H9 (cell line): ENCODE data around the gene OTP. TPM values are rescaled to one million over a fixed set of nuclear protein-coding genes. Genes with fewer than 3 reads are reported as not detected.

ENCODE experiments used
- DNase-seq: peaks from one replicate; pipeline ENCODE4 v3.0.0-alpha.2; 2017
- H2AFZ ChIP-seq: one replicate; pipeline ENCODE4 v1.6.1; 2013; ENCODE audit warnings: mild to moderate bottlenecking, low read length, control low read depth, moderate library complexity
- H2AK5ac ChIP-seq: 2 replicates; pipeline ENCODE4 v1.6.1; 2013; ENCODE audit warnings: low read length, control low read depth, mixed read lengths; ENCODE audit not compliant: insufficient read length
- H2BK120ac ChIP-seq: one replicate; pipeline ENCODE4 v1.6.1; 2013; ENCODE audit warnings: low read depth, mild to moderate bottlenecking, low read length, control low read depth, inconsistent platforms; ENCODE audit not compliant: poor library complexity, severe bottlenecking
- H2BK12ac ChIP-seq: 2 replicates; pipeline ENCODE4 v1.6.1; 2013; ENCODE audit warnings: low read length, control low read depth, mixed read lengths, low read depth; ENCODE audit not compliant: insufficient read length
- H2BK15ac ChIP-seq: 2 replicates; pipeline ENCODE4 v1.6.1; 2013; ENCODE audit warnings: low read depth, low read length, control low read depth
- H2BK20ac ChIP-seq: one replicate; pipeline ENCODE4 v1.6.1; 2013; ENCODE audit warnings: low read depth, mild to moderate bottlenecking, low read length, control low read depth, inconsistent platforms; ENCODE audit not compliant: poor library complexity, severe bottlenecking
- H2BK5ac ChIP-seq: 2 replicates; pipeline ENCODE4 v1.6.1; 2013; ENCODE audit warnings: low read length, control low read depth, mixed read lengths; ENCODE audit not compliant: insufficient read length
- H3K14ac ChIP-seq: 2 replicates; pipeline ENCODE4 v1.6.1; 2013; ENCODE audit warnings: low read length, control low read depth; ENCODE audit not compliant: insufficient read depth
- H3K18ac ChIP-seq: 2 replicates; pipeline ENCODE4 v1.6.1; 2013; ENCODE audit warnings: low read depth, mild to moderate bottlenecking, mixed read lengths, low read length, control low read depth; ENCODE audit not compliant: insufficient read length
- H3K23ac ChIP-seq: 2 replicates; pipeline ENCODE4 v1.6.1; 2013; ENCODE audit warnings: low read length, control low read depth, mixed read lengths, low read depth; ENCODE audit not compliant: insufficient read length
- H3K23me2 ChIP-seq: 2 replicates; pipeline ENCODE4 v1.6.1; 2013; ENCODE audit warnings: low read depth, mild to moderate bottlenecking, mixed read lengths, low read length, control low read depth; ENCODE audit not compliant: insufficient read length, poor library complexity, severe bottlenecking
- H3K27ac ChIP-seq: 2 replicates; pipeline ENCODE4 v1.5.1; 2013; ENCODE audit warnings: low read length, control low read depth, mixed read lengths, low read depth; ENCODE audit not compliant: insufficient read length
- H3K27me3 ChIP-seq: 2 replicates; pipeline ENCODE4 v1.6.1; 2013; ENCODE audit warnings: low read length, control low read depth, inconsistent platforms; ENCODE audit not compliant: insufficient read depth
- H3K4ac ChIP-seq: 2 replicates; pipeline ENCODE4 v1.6.1; 2013; ENCODE audit warnings: low read depth, mild to moderate bottlenecking, control low read depth, inconsistent platforms, low read length, moderate library complexity
- H3K4me1 ChIP-seq: 2 replicates; pipeline ENCODE4 v1.6.1; 2013; ENCODE audit warnings: low read length, control low read depth, inconsistent platforms; ENCODE audit not compliant: insufficient read depth
- H3K4me2 ChIP-seq: 2 replicates; pipeline ENCODE4 v1.6.1; 2013; ENCODE audit warnings: low read length, control low read depth, mixed read lengths; ENCODE audit not compliant: insufficient read length, insufficient read depth
- H3K56ac ChIP-seq: 2 replicates; pipeline ENCODE4 v1.6.1; 2013; ENCODE audit warnings: low read depth, mild to moderate bottlenecking, mixed read lengths, low read length, control low read depth; ENCODE audit not compliant: insufficient read length
- H3K79me1 ChIP-seq: 2 replicates; pipeline ENCODE4 v1.6.1; 2013; ENCODE audit warnings: low read depth, mild to moderate bottlenecking, moderate library complexity, low read length, control low read depth, inconsistent platforms; ENCODE audit not compliant: insufficient read depth, poor library complexity, severe bottlenecking
- H3K79me2 ChIP-seq: 2 replicates; pipeline ENCODE4 v1.6.1; 2013; ENCODE audit warnings: low read length, control low read depth, inconsistent platforms; ENCODE audit not compliant: insufficient read depth
- H3K9ac ChIP-seq: 2 replicates; pipeline ENCODE4 v1.6.1; 2013; ENCODE audit warnings: low read length, control low read depth, mixed read lengths; ENCODE audit not compliant: insufficient read length; ENCODE audit errors: extremely low read depth
- H3K9me3 ChIP-seq: one replicate; pipeline ENCODE4 v1.6.1; 2013; ENCODE audit warnings: low read depth, low read length, inconsistent platforms; ENCODE audit not compliant: control insufficient read depth
- H3T11ph ChIP-seq: one replicate; pipeline ENCODE4 v1.6.1; 2013; ENCODE audit warnings: mild to moderate bottlenecking, low read length, control low read depth, inconsistent platforms
- H4K20me1 ChIP-seq: one replicate; pipeline ENCODE4 v1.6.1; 2013; ENCODE audit not compliant: control insufficient read depth, insufficient read length, insufficient read depth
- H4K5ac ChIP-seq: 2 replicates; pipeline ENCODE4 v1.6.1; 2013; ENCODE audit warnings: low read depth, mild to moderate bottlenecking, mixed read lengths, low read length, control low read depth; ENCODE audit not compliant: insufficient read length
- H4K8ac ChIP-seq: replicated peaks from 2 replicates; pipeline ENCODE4 v1.6.1; 2013; ENCODE audit warnings: low read length, control low read depth, mixed read lengths, low read depth; ENCODE audit not compliant: insufficient read length
- H4K91ac ChIP-seq: 2 replicates; pipeline ENCODE4 v1.6.1; 2013; ENCODE audit warnings: low read depth, mild to moderate bottlenecking, moderate library complexity, mixed read lengths, low read length, control low read depth; ENCODE audit not compliant: insufficient read length
- H3K27ac Mint-ChIP-seq, 3 experiments: 2 replicates in 2 of 3; 3 replicates in 1 of 3; pipeline ENCODE4 v1.8.0; 2020 to 2021; ENCODE audit warnings: mixed read lengths in 3 of 3, mild to moderate bottlenecking in 1 of 3, moderate library complexity in 1 of 3
- H3K27me3 Mint-ChIP-seq: 2 replicates; pipeline ENCODE4 v1.8.0; 2021; ENCODE audit warnings: low read depth, mild to moderate bottlenecking, moderate library complexity, mixed read lengths
- H3K36me3 Mint-ChIP-seq, 3 experiments: 2 replicates in 2 of 3; 3 replicates in 1 of 3; pipeline ENCODE4 v1.8.0; 2020 to 2021; ENCODE audit warnings: low read depth in 3 of 3, mixed read lengths in 3 of 3; ENCODE audit not compliant: insufficient read depth in 1 of 3
- H3K4me1 Mint-ChIP-seq, 2 experiments: 2 replicates each; pipeline ENCODE4 v1.8.0; 2020; ENCODE audit warnings: mixed read lengths in 2 of 2
- H3K4me3 Mint-ChIP-seq, 2 experiments: 2 replicates in 1 of 2; 3 replicates in 1 of 2; pipeline ENCODE4 v1.8.0; 2020 to 2021; ENCODE audit warnings: mild to moderate bottlenecking in 2 of 2, mixed read lengths in 2 of 2, moderate library complexity in 1 of 2
- H3K9me3 Mint-ChIP-seq, 2 experiments: 2 replicates in 1 of 2; 3 replicates in 1 of 2; pipeline ENCODE4 v1.8.0; 2020; ENCODE audit warnings: mild to moderate bottlenecking in 2 of 2, mixed read lengths in 2 of 2, moderate library complexity in 1 of 2
- CTCF ChIP-seq: fragments of 200-600 bp; sonication (generic); conservative IDR thresholded peaks from 3 replicates; pipeline ENCODE4 v1.8.0; 2021; ENCODE audit warnings: antibody characterized with exemption, mild to moderate bottlenecking
- WGBS: extraction: QIAGEN DNeasy Blood & Tissue Kit; methylation state at CpG from one replicate; pipeline ENCODE4 v1.1.7; 2013; ENCODE audit warnings: missing lambda C conversion rate, low lambda C conversion rate, mixed read lengths; ENCODE audit not compliant: insufficient read length; ENCODE audit errors: extremely low coverage; 5-methylcytosine and 5-hydroxymethylcytosine counted together
- total RNA-seq: library from RNA; stranded (reverse); gene quantifications from 2 replicates; pipeline ENCODE4 v1.2.1, GENCODE V29; 2021

Gene OTP
- total RNA-seq, 1 experiment from 2014 or later = not detected

DNA sequence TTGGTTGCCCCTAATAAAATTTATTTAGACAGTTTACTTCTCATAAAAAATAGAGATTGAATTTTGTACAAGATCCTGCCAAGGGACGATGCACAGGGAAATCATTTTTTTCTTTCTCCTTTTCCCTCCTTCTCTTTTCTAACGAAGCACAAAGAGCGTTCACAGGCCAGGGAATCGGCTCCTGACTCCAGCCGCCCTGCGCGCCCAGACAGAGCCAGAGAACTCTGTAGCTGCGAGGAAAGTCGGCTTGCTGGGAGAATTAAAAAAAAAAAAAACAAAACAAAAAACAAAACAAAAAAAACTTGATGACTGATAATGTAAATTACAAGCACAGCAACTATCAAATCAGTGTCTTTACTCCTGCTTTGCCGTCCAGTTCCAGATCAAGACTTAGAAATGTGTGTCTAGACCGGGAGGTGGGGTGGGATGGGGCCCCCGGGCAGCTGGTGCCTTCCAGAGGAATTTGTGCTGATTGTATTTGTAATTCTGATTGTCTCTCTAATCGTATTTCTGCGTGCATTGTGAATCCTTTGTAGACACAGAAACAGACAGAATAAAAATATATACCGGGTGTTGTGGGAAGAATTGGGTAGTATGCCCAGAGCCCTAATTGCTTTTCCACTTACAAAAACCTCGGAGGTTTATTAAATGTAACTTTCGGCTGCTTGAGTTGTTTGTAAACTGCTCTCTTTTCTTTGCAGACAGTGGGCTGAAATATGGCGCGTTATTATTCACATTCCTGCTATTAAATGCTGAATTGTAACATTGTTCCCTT lies 3.6 kb upstream of the OTP start:
- no peak overlapping the region for H3K27ac Mint-ChIP-seq
- H3K27me3 ChIP-seq = peaks cover 91% of the 10 kb centered on the region

More for the DNA sequence above, 3.6 kb upstream of the OTP start:
- Mint-ChIP-seq H3K36me3 (peaks cover 0 to 1% (median 0%) of the 10 kb centered on the region in 3 experiments; a peak in 1 of 7 replicates), H3K9me3 (peaks cover 2 to 13% of the 10 kb centered on the region in 2 experiments; a peak in 4 of 5 replicates), H3K27me3 (peaks cover 99% of the 10 kb centered on the region), H3K4me3 (no peak overlapping the region; a peak in 1 of 5 replicates), H3K4me1 (peaks cover 21 to 63% of the 10 kb centered on the region in 2 experiments)
- DNase-seq = no peak
- H3K4me1 ChIP-seq = no peaks in the 10 kb centered on the region
- no peak overlapping the region for H2BK20ac ChIP-seq
- H3K9ac ChIP-seq = no peak overlapping the region
- H3K14ac ChIP-seq = no peak overlapping the region
- H2AFZ ChIP-seq = no peak overlapping the region
- H3T11ph ChIP-seq = no peak overlapping the region
- no peak overlapping the region for H2AK5ac ChIP-seq
- H2BK12ac ChIP-seq = no peak overlapping the region
- no peak overlapping the region for H3K27ac ChIP-seq
- no peak overlapping the region for H3K56ac ChIP-seq
- no peak overlapping the region for H4K91ac ChIP-seq
- no peak overlapping the region for H2BK120ac ChIP-seq
- H2BK5ac ChIP-seq = no peak overlapping the region
- no peak for TF ChIP-seq CTCF
- H3K23ac ChIP-seq = no peak overlapping the region
- H3K18ac ChIP-seq = no peak overlapping the region
- H3K9me3 ChIP-seq = no peaks in the 10 kb centered on the region
- no peak overlapping the region for H3K4me2 ChIP-seq
- no peaks in the 10 kb centered on the region for H3K79me1 ChIP-seq
- no peak overlapping the region for H3K4ac ChIP-seq
- H3K23me2 ChIP-seq = peaks cover 9% of the 10 kb centered on the region
- no peaks in the 10 kb centered on the region for H4K20me1 ChIP-seq
- no peak overlapping the region for H2BK15ac ChIP-seq
- H4K5ac ChIP-seq = no peak overlapping the region
- no CpG with 5 or more reads among the region's 19 CpGs for WGBS
- H3K79me2 ChIP-seq = no peaks in the 10 kb centered on the region
- no peak overlapping the region for H4K8ac ChIP-seq
